ENCODE results near the gene TCEA2.

- TF ChIP-seq GATA3 (IDR thresholded peaks at IDR 0.05; ENCODE audit: low read depth, low read length): no peak
- TF ChIP-seq GATA2 (IDR thresholded peaks at IDR 0.05; ENCODE audit: low read depth, low read length): no peak
These were observed 30.0 kb upstream of the TCEA2 start for GRCh38 chr20:64032706-64033624.
